Ishikawa (cell line): ENCODE results near the gene HIGD1A.

Experiments
- CREB1 ChIP-seq: IDR thresholded peaks from 2 replicates; pipeline ENCODE4 v1.6.1; 2012; ENCODE audit warnings: low read depth
- EP300 ChIP-seq: IDR thresholded peaks from 2 replicates; pipeline ENCODE4 v1.6.1; 2012; ENCODE audit warnings: borderline replicate concordance
- FOXM1 ChIP-seq: IDR thresholded peaks from 2 replicates; pipeline ENCODE4 v1.6.1; 2012; ENCODE audit warnings: low read depth, borderline replicate concordance
- MAX ChIP-seq: IDR thresholded peaks from 2 replicates; pipeline ENCODE4 v1.6.1; 2012
- NFIC ChIP-seq: IDR thresholded peaks from 2 replicates; pipeline ENCODE4 v1.6.1; 2012
- RAD21 ChIP-seq: IDR thresholded peaks from 2 replicates; pipeline ENCODE4 v1.6.1; 2012; ENCODE audit warnings: low read depth
- TAF1 ChIP-seq: IDR thresholded peaks from 2 replicates; pipeline ENCODE4 v1.6.1; 2012; ENCODE audit warnings: low read depth, mild to moderate bottlenecking
- TCF12 ChIP-seq: IDR thresholded peaks from 2 replicates; pipeline ENCODE4 v1.6.1; 2012; ENCODE audit warnings: low read depth
- TEAD4 ChIP-seq: IDR thresholded peaks from 2 replicates; pipeline ENCODE4 v1.6.1; 2012
- YY1 ChIP-seq: IDR thresholded peaks from 2 replicates; pipeline ENCODE4 v1.6.1; 2012; ENCODE audit warnings: low read depth
- ZBTB7A ChIP-seq: IDR thresholded peaks from 2 replicates; pipeline ENCODE4 v1.6.1; 2012; ENCODE audit warnings: low read depth

DNA sequence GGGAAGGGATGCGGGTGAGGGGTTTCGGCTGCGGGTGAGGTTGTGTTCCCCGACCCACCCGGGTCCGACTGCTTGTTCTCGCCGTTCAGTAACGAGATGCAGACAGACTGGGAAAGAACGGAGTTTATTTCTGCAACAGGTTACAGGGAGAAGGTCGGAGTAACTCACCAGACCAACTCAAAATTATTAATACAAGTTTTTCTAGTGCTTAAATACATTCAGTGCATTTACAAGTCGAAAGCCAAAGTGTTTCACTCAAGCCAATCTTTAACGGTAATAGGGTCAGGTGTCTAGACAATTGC, 492 bp upstream of the HIGD1A start:
- no peak for TF ChIP-seq EP300
- no peak for TF ChIP-seq TAF1
- no peak for TF ChIP-seq MAX
- TF ChIP-seq FOXM1 = no peak
- no peak for TF ChIP-seq YY1
- no peak for TF ChIP-seq TCF12
- TF ChIP-seq TEAD4 = no peak
- no peak for TF ChIP-seq CREB1
- no peak for TF ChIP-seq RAD21
- TF ChIP-seq ZBTB7A = no peak; the same call in 1 of the 2 replicates
- TF ChIP-seq NFIC = no peak
